Stimulated activated CD8-positive, alpha-beta memory T cell treated with anti-CD3 and anti-CD28 coated beads, Interleukin-7, amount 100 ng/mL, for 4 hours (primary cell): ENCODE results near the gene FAM120AOS.

Experiments
- DNase-seq, 2 donors: peaks; one replicate each; pipeline ENCODE4 v3.0.0-alpha.2; 2020; ENCODE audit warnings: low read depth in 2 of 2

The FAM120AOS gene

DNA sequence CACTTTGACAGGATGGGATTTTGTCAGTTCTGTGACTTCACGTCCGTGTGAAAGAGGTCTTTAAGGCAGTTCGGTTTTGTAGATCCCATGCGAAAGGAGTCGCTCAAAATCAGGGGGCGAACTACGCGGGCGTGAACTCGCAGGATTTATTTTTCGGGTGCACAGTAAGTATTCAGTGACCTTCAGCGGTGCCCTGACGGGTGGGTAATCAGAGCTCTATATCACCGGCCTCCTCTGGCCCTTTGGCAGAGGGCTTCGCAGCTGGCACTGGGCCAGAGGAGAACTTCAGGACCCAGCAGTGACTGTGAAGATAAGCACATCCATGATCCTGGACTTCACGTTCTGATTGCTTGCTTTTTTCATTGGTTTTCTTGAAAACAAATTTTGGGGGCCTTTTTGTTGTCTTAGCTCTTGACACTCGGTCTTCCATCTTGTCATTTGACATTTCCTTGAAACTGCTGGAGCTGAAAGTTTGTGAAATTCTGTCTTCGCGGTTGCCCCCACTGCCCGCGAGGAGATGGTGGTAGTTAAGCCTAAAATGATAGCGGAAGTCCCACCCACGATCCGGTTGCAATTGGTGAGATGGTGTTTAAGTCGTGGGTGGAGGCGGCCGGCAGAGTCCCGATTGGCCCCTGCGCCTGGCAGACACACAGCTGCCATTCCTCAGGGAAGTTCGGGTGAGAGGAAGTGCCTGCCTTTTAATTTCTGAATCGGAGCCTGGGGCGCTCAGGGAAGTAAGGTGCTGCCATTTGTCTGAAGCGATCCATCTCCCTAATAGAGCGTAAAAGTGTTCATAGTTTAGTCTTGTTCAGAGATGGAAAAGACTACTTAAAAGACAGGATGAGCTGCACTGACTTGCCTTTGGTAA is at the start of gene FAM120AOS:
Gene FAM120AOS, minus strand, starts transcription at position 535 of the 868 bp plus-strand sequence. CDS start 872 bp downstream, outside the sequence.
- peak; percentile 74 to 81 for DNase-seq

DNA sequence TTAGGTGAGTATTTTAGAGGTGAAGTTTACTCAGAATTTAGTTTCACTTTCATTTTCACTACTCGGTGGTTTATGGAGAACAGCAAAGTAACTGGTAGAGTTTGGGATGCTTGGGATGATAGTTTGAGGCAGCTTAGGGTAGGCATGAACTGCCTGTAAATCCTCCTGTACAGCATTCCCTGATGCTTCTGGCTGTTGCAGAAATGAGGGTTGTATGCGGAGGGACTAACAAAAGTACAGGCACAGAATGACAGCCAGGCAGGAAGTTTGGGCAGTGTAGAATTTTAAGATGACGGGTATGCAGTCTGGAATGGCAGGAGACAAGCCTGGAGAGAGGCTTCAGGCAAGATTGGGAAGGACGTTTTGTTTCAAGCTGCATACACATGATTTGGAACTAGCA is 48.0 kb upstream of the FAM120AOS start:
- DNase-seq = no peak

DNA sequence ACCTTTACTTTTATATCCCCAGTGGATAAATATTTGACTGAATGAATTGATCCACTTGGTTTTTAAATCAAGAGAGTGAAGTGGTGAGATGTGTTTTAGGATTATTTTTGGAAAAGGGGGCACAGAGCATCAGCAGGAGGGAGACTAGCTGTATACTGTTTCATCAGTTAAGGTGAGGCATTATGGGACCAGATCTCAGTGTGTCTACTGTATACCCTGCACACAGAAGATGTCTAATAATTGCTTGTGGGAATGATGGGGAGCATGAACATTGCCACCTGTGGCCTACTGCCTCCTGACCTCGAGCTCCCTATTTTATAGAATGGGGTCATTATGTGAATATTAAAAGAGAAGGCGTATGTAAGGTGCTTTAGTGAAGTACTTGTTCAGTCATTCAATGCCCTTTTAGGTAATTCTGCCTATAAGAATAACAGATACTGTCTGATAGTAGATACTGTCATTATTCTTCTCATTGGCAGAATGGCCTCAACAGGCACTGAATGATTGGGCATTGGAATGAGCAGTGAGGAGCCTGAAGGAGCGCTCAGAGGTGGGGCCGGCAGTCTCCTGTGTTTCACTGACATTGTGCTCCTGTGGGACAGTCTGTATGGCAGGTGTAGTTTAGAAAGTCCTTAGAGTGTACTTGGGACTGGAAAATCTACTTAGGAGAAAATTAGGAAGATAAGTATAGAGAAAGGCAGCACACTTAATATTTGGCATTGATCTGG is 47.4 kb upstream of the FAM120AOS start:
- DNase-seq = no peak

DNA sequence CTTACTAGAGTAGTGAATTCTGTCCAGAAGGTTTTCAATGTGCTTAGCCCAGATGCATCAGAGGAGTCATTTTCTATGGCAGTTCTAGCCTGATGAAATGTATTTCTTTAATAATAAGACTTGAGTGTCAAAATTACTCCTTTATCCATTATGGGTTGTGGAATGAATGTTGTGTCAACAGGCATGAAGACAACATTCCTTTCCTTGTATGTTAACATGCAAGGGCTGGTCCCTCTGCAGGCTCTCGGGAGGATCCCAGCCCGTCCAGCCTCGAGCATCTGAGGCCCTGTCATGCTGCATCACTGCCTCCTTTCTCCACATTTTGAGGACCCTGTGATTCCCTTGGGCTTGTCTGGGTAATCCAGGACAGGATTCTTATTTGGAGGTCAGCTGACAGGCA is 42.9 kb upstream of the FAM120AOS start:
- DNase-seq = no peak

DNA sequence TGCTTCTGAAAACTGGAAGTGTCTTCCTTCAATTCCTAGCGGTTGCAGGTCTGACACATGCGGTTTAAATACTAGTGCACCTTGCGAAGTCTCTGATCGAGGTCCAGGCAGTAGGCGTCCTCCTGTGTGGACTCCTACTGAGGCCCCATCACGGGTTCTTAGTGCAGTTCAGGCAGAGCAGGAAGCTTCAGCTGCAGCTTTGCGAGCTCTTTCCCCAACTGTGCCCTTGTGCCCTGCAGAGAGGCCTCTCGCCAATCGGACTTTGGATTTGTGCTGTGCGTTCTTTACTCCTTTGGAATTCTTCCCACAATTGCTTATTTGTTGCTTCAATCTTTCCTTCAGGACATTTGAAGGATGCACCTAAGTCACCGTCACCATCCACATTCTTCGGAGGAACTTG is 40.6 kb upstream of the FAM120AOS start:
- no peak for DNase-seq

DNA sequence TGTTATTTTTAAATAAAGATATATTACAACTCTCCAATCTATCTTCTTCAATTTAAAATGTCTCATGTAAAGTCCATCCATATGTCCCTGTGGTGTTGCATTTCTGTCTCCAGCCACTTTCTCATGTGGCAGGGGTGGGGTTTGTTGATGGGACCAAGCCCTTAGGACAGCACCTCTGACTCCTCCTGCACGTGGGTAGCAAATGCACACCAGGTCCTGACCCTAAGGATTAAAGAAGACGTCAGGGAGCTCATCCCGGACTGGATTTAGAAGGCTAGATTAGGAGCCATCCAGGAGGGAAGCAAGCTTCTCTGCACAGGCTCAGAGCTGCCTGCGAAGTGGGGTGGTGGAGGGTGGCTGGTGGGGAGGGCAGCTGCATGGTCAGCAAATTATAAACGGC is 38.9 kb upstream of the FAM120AOS start:
- DNase-seq = no peak

DNA sequence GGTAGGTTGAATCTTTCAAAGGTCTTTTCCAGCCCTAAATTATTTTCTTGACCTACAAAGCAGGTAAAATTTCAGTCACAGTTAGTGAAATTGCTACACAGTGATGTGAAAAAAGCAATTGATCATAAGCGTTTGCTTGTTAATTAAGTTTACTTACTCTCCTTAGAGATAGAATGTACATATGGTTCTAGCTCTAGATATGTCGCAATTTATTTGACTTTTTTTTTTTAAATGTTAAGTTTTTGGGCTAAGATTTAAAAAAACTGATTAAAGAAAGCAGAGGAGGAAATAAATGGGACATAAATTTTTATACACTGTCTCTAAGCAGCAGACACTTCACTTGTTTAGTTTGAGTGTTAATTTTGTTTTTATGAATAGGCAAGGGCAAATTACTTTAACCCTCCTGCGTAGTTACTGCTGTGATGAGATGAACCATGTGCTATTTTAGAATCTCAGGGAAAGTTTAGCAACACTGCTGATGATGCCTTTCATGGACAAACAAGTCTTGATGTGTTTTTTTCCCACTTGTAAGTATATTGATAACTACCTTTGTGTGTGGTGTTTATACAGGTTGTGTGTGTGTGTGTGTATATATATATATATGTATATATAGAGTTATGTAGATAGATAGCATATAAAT is 38.3 kb upstream of the FAM120AOS start:
- DNase-seq = no peak

DNA sequence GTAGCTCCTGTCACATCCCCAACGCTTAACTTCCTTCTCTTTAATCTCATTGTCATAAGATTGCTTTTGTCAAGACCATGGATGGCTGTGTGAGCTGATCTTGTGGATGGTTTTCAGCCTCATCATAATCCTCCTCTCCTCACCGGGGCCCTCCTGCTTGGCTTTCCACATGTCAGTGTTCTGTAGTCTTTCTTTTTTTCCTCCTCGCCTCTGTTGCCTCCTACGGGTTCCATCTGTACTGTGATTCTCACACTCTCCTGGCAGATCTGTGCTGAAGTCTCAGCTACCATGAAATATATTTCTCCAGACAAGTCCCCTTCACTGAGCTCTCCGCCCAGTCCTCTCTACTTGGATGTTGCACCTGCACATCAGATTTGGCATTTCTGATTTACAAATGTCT is 34.9 kb upstream of the FAM120AOS start:
- DNase-seq = no peak

DNA sequence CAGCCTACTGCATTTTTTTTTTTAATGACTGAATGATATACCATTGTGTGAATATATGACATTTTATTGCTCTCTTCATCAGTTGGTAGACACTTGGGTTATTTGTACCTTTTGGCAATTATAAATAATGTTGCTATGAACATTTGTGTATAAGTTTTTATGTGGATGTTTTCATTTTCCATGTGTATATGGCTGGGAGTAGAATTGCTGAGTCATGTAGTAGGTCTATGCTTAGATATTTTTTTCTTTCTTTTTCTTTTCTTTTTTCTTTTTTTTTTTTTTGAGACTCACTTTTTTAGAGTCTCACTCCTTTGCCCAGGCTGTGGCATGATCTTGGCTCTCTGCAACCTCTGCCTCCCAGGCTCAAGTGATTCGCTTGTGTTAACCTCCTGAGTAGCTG is 32.9 kb upstream of the FAM120AOS start:
- no peak for DNase-seq

DNA sequence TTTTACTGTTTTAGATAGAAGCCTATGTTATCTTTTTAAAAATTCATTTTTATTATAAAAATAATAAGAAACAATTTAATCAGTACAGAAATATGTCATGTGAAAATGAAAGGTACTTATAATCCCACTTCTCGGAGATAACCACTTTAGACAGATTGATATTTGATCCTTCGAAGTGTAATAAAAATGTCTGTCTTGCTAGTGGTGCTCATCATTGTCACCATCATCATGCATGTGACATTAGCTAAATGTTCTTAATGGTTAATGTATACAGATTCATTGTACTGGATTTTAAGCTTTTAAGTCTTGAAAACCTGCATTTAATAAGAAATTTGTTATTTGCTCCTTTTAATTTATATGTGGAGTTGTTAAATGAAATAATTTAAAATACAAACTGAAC is 30.1 kb upstream of the FAM120AOS start:
- no peak for DNase-seq

DNA sequence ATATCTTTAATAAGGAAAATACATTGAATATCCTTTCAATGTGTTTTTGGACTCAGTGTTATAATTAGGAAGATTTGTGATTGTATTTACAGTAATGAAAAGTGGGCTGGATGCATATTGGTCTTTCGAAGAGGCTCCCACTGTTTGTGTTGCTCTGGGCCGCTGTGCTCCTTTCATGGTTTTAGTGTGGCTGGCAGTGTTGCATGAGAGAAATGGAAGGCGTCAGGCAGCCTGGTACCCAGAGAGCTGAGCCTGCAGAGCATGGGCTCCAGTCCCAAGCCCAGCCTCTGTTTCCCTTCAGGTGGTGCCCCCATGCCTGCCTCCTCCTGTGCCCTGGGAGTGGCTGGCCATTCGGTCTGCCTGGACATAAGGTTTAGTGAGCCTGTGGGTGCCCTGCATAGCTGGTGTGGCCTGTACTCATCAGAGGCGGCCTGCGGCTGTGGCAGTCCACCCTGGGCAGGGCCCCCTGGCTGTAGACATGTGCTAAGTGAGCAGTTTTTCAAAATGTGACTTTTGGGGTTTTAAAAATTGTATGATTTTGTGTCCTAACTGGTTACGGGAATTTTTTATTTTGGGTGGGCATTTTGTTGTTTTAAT is 27.4 kb upstream of the FAM120AOS start:
- no peak for DNase-seq

DNA sequence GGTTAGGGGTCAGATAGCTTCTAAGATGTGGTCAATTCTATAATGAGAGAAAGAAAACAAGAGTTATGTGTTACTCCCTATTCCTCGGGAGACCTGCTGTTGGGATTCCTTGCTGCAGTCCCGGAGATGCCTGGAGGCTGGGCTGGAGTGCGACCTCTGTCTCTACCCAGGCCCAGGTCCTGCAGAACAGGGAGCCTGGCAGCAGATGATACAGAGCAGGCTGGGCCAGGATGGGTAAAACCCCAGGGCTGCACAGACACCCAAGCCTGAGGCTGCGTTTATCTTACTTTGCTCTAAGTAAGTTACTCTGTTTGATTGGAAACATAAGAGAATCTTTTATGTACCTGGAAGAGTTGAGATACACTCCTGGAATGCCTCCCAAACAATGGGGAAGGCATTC is 26.9 kb upstream of the FAM120AOS start:
- no peak for DNase-seq

DNA sequence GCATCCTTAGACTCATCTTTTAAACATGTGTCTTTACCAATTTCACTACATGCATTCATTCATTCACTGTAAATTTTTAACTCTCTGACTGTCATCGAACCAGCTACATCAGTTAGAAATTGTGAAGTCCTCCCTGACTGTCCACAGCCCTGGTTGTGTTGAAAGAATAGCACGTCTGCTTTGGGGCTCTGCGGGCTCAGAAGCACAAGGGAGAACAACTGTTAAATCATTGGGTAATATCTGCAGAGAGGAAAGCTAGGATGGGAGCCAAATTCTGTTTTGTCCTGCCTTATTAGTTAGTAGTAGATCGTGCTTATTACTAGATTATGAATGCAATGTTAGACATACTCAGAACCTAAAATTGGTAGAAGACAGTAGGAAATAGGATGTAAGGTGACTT is 26.3 kb upstream of the FAM120AOS start:
- no peak for DNase-seq

DNA sequence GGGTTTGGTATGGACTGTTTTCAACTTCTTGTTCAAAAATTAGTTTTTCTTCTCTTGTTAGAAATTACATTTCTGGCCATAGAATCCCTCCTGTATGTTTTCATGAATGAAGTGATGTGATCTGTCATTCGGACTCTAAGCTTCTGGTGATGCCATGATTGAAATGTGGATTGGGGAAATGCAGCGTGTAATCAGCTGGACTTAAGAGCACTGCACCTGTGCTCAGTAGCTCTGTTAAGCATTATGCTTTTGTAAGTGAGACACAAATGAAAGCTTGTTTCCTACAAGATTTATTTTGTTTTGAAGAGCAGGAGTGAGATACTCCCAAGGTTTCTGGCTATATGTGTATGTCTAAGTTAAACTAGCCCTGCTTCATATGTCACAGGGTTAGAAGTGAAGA is 24.0 kb upstream of the FAM120AOS start:
- no peak for DNase-seq

DNA sequence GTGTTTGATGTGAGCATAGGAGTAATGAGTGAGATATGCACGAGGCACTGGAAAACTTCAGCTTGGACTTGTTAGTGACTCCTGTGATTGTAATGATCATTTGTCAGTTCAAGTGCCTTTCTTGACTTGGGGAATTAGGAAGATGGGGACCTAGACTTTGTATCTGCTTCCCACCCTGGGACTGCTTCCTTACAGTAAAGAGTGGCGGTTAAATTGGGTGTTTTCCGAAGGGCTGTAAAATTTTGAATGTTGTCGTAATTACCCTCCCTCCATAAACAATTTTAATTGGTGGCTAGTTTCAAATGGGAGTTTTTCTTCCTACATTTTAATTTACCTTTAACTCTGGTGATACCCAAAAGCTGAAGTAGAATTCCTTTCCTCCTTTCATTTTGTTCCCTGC is 23.5 kb upstream of the FAM120AOS start:
- no peak for DNase-seq

DNA sequence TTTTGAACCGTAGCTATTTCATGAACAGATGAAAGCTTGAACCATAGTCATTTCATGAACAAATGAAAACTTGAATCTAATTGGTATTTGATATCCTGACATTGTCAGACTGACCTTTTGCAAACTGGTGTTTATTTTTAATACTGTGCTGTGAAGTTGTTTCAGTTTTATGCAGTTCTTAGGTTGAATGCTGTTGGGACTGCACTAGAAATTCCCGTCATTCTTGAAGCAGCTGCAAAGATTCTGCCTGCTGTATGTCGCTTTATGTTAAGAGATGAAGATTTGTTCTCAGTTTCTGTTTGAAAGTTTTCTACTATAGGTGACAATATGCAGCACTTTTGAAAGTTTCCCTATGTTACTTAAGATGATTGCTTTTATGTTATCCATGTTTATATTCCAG is 22.5 kb upstream of the FAM120AOS start:
- DNase-seq = no peak

DNA sequence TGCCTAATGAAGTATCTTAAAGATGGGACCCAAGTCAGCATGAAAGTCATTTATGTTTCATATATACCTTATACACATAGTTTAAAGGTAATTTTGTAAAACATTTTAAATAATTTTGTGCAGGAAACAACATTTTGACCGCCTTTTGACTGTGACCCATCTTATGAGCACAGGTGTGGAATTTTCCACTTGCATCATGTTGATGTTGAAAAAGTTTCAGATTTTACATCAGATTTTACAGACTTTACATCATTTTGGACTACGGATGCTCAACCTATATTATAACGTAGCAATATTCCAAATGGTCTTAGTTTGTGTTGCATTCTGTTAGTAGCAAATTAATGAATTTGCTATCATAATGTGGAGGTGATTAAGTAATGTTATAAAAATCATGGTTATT is 21.7 kb upstream of the FAM120AOS start:
- no peak for DNase-seq

DNA sequence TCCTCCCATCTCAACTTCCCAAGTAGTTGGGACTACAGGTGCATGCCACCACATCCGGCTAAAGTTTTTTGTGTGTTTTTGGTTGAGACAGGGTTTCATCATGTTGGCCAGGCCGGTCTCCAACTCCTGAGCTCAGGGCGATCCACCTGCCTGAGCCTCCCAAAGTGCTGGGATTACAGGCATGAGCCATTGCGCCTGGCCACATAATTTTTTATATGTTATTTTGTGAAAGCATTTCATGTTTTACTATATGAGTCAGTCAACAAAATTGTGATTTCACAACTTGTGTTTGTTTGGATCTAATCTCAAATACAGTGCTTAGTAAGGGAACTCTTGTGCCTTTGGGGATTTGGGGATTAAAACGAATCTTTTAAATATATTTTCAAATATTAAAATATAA is 20.0 kb upstream of the FAM120AOS start:
- no peak for DNase-seq

DNA sequence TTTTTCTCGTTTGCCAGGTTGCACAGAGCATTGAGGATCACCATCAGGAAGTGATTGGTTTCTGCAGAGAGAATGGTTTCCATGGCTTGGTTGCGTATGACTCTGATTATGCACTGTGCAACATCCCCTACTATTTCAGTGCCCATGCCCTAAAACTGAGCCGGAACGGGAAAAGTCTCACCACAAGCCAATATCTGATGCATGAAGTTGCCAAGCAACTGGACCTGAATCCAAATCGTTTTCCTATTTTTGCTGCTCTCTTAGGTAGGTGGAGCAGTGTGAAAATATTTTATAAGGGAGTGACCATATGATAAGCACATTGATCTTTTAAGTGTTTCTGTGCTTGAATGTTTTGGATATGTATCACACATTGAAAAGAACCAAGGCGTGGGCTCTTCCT is 17.7 kb upstream of the FAM120AOS start:
- DNase-seq = no peak

DNA sequence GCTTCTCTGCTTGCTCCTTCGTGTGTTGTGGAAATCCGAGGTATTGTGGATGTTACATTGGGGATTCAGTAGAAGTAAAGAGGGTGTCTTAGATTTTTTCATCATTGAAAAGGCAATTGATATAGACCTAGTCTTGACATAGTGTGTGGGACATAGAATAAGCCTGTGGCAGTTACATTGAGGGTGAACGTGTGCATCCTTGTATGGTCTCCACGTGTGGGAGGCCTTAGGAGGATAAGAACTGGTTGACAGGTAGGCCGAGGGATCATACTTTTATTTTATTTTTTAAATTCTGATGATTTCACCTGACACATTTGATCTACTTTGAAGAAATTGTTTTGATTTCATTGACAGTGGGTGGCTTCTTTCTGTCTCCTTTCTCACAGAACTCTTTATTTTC is 17.0 kb upstream of the FAM120AOS start:
- no peak for DNase-seq

DNA sequence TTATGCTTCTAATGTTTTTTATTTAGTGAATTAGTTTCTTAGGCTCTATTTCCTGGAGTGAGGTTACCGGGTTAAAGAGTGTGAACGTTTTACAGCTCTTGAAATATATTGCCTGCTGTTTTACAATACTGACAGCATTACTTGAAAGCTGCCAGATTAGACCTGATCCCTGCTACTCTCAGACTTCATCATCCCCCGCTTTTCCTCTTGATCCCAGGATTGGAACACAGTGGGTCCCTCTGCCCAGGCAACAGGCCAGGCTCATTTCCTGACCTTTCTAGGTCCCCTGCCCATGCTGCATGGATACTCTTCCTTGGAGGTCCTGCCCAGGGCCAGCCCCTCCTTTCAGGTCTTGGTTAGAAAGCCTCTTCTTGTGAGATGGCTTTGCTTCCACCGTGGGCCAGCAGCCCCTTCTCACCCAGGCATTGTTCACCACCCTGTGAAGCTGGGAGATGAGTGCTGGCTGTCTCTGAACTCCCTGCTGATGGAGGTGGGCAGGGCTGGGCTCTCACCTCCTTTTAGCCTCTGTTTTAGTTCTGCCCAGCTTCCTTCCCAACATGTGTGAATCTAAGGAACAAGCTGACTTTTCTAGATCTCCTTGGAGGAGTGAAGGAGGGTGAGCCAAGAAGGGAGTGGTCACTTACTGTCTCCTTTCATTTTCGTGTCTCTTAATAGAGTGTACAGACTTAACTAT is 15.5 kb upstream of the FAM120AOS start:
- no peak for DNase-seq

DNA sequence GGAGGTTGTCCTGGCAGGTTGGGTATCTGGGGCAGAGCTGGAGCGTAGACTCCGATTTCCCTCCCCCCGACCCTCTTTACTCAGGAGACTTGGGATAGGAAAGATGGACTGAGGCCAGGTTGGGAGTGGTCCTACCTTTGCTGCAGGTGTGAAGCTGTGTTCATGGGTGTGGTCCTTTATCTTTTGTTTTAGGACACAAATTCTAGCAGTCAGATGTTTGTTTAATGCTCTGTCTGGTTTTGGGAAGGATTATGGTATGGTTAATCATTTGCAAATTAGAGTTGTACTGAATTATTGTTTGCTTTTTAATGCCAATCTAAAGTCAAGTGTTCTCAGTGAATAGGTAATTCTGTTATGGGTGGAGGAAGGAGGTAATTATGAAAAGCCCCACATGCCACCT is 14.1 kb upstream of the FAM120AOS start:
- no peak for DNase-seq
